ENCODE data around the gene TEX22. TPM values are rescaled to one million over a fixed set of nuclear protein-coding genes. Genes with fewer than 3 reads are reported as not detected.

Gene TEX22
- total RNA-seq, 1 donor from 2014 or later = 2.0 TPM

- ATAC-seq = peak; percentile 45
These were observed 13.1 kb upstream of the TEX22 start for GRCh38 chr14:105385322-105385637.

- ATAC-seq = no peak
These were observed 12.5 kb upstream of the TEX22 start for GRCh38 chr14:105385698-105386365.

GRCh38 chr14:105386581-105387529 is 11.5 kb upstream of the TEX22 start:
- peak; percentile 29 for ATAC-seq

- no peak for ATAC-seq
These were observed 10.8 kb upstream of the TEX22 start for GRCh38 chr14:105387530-105387922.

- no peak for ATAC-seq
These were observed 10.0 kb upstream of the TEX22 start for GRCh38 chr14:105388110-105388951.

GRCh38 chr14:105388976-105389375 is 9.4 kb upstream of the TEX22 start:
- no peak for ATAC-seq

GRCh38 chr14:105389534-105389933 is 8.8 kb upstream of the TEX22 start:
- no peak for ATAC-seq

GRCh38 chr14:105389976-105390848 is 8.1 kb upstream of the TEX22 start:
- ATAC-seq = no peak

GRCh38 chr14:105390849-105391500 is 7.4 kb upstream of the TEX22 start:
- ATAC-seq = no peak

GRCh38 chr14:105391541-105391940 is 6.8 kb upstream of the TEX22 start:
- no peak for ATAC-seq

GRCh38 chr14:105392131-105393090 is 5.9 kb upstream of the TEX22 start:
- peak; percentile 29 for ATAC-seq

GRCh38 chr14:105393151-105393550 is 5.2 kb upstream of the TEX22 start:
- no peak for ATAC-seq

GRCh38 chr14:105394714-105395537 is 3.4 kb upstream of the TEX22 start:
- ATAC-seq = no peak

GRCh38 chr14:105395538-105395854 is 2.8 kb upstream of the TEX22 start:
- no peak for ATAC-seq

- ATAC-seq = no peak
These were observed 897 bp upstream of the TEX22 start for GRCh38 chr14:105397350-105397931.

- peak; percentile 46 for ATAC-seq
These were observed 558 bp downstream of the TEX22 start for GRCh38 chr14:105398726-105399465.

- ATAC-seq = no peak
These were observed 1.1 kb downstream of the TEX22 start for GRCh38 chr14:105399466-105399775.

GRCh38 chr14:105400016-105400415 is 1.7 kb downstream of the TEX22 start:
- no peak for ATAC-seq

- no peak for ATAC-seq
These were observed 3.4 kb downstream of the TEX22 start for GRCh38 chr14:105401699-105402098.
